Activated CD8-positive, alpha-beta T cell treated with anti-CD3 and anti-CD28 coated beads for 36 hours (primary cell): ENCODE measurements around the gene DYNLT5. TPM values are rescaled to one million over a fixed set of nuclear protein-coding genes. Genes with fewer than 3 reads are reported as not detected.

Source experiments
- ATAC-seq: fragments of 200-7000 bp; cut with Tn5 transposase; one replicate; pipeline ENCODE4 v1.10.0; 2021; ENCODE audit warnings: mild to moderate bottlenecking, moderate library complexity
- CTCF ChIA-PET: fragments of 350-600 bp; sonication (Branson Sonifier 250); formaldehyde crosslinking; loops from one replicate; lab custom pipeline; 2021; ENCODE audit warnings: antibody characterized with exemption; lab: Charles Lee
- POLR2A ChIA-PET: fragments of 350-600 bp; sonication (Branson Sonifier 250); formaldehyde crosslinking; loops from one replicate; lab custom pipeline; 2021; ENCODE audit warnings: antibody characterized with exemption; lab: Charles Lee
- DNase-seq: peaks from one replicate; pipeline ENCODE4 v3.0.0-alpha.2; 2020
- H3K27ac Mint-ChIP-seq: one replicate; pipeline ENCODE4 v1.8.0; 2021; ENCODE audit warnings: mild to moderate bottlenecking, mixed read lengths
- H3K27me3 Mint-ChIP-seq: one replicate; pipeline ENCODE4 v1.8.0; 2021; ENCODE audit warnings: mixed read lengths
- H3K36me3 Mint-ChIP-seq: one replicate; pipeline ENCODE4 v1.8.0; 2021; ENCODE audit warnings: low read depth, mixed read lengths
- H3K4me1 Mint-ChIP-seq: one replicate; pipeline ENCODE4 v1.8.0; 2021; ENCODE audit warnings: low read depth, mixed read lengths
- H3K4me3 Mint-ChIP-seq: one replicate; pipeline ENCODE4 v1.8.0; 2021; ENCODE audit warnings: mild to moderate bottlenecking, moderate library complexity, mixed read lengths
- H3K9me3 Mint-ChIP-seq: one replicate; pipeline ENCODE4 v1.8.0; 2021; ENCODE audit warnings: mixed read lengths
- intact Hi-C: fragments of 100-400 bp; cut with micrococcal nuclease; formaldehyde crosslinking; loops from one replicate; pipeline ENCODE4 v1.10.0; 2022
- total RNA-seq, 2 experiments: library from RNA; stranded (reverse); gene quantifications; one replicate each; pipeline ENCODE4 v1.2.3, GENCODE V29; 2021
- TF ChIP-seq, protein P1 (sequence below): fragments of 200-600 bp; IDR thresholded peaks from one replicate; pipeline ENCODE4 v1.8.0; 2022; ENCODE audit warnings: antibody characterized with exemption, mild to moderate bottlenecking

Gene DYNLT5
- total RNA-seq, 2 experiments from 2014 or later = not detected

DNA sequence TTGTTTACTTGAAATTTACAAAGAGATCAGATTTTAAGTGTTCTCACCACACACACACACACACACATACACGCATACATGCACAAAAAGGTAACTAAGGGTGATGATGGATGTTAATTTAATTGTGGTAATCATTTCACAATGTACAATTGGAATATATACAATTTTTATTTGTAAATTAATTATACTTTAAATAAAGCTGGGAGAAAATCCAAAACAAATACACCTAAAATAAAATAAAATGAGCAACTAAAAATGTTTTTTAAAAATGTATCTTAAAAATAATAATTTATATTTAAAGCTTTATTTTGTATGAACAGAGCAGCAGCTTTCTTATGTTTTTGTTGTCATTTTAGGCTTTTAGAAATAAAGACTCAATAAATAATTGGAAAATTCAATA lies 57.0 kb downstream of the DYNLT5 start:
- no peak overlapping the region for H3K27ac Mint-ChIP-seq
- ATAC-seq = no peak
- POLR2A ChIA-PET = no interaction called here
- no peak for DNase-seq
- H3K4me3 Mint-ChIP-seq = no peak overlapping the region
- no peaks in the 10 kb centered on the region for H3K36me3 Mint-ChIP-seq
- TF ChIP-seq, protein P1, sequence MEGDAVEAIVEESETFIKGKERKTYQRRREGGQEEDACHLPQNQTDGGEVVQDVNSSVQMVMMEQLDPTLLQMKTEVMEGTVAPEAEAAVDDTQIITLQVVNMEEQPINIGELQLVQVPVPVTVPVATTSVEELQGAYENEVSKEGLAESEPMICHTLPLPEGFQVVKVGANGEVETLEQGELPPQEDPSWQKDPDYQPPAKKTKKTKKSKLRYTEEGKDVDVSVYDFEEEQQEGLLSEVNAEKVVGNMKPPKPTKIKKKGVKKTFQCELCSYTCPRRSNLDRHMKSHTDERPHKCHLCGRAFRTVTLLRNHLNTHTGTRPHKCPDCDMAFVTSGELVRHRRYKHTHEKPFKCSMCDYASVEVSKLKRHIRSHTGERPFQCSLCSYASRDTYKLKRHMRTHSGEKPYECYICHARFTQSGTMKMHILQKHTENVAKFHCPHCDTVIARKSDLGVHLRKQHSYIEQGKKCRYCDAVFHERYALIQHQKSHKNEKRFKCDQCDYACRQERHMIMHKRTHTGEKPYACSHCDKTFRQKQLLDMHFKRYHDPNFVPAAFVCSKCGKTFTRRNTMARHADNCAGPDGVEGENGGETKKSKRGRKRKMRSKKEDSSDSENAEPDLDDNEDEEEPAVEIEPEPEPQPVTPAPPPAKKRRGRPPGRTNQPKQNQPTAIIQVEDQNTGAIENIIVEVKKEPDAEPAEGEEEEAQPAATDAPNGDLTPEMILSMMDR = no peak
- no peaks in the 10 kb centered on the region for H3K4me1 Mint-ChIP-seq
- CTCF ChIA-PET = no interaction called here
- intact Hi-C loops = no loop called here
- no peaks in the 10 kb centered on the region for H3K27me3 Mint-ChIP-seq
- H3K9me3 Mint-ChIP-seq = no peaks in the 10 kb centered on the region

GRCh38 chr1:66809736-66810326 lies 57.6 kb downstream of the DYNLT5 start:
- Mint-ChIP-seq H3K4me3 (no peak overlapping the region), H3K36me3 (no peaks in the 10 kb centered on the region), H3K4me1 (no peaks in the 10 kb centered on the region), H3K9me3 (no peaks in the 10 kb centered on the region), H3K27me3 (no peaks in the 10 kb centered on the region), H3K27ac (no peak overlapping the region)
- ATAC-seq = no peak
- CTCF ChIA-PET = no interaction called here
- intact Hi-C loops = no loop called here
- POLR2A ChIA-PET = no interaction called here
- DNase-seq = no peak
- TF ChIP-seq, protein P1 = no peak

DNA sequence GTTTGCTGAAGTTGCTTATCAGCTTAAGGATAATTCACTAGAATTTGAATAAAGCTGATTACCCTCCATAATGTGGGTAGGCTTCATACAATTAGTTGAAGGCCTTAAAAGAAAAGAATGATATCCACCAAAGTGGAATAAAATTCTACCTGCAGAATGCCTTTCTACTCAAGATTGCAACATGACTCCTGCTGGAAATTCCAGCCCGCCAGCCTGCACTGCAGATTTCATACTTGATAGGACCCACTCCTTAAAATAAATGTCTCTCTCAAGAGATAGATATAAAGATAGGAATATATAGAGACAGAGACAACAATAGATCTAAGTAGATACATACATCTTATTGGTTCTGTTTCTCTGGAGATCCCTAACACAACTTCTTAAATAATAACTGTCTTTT lies 72.5 kb downstream of the DYNLT5 start:
- TF ChIP-seq, protein P1 = no peak
- Mint-ChIP-seq H3K4me1 (no peaks in the 10 kb centered on the region), H3K27ac (no peak overlapping the region), H3K9me3 (no peaks in the 10 kb centered on the region), H3K27me3 (no peaks in the 10 kb centered on the region), H3K36me3 (no peaks in the 10 kb centered on the region), H3K4me3 (no peak overlapping the region)
- ChIA-PET POLR2A (no interaction called here), CTCF (no interaction called here)
- DNase-seq (no peak), ATAC-seq (no peak)
- intact Hi-C loops = no loop called here

Other genes starting within 250 kb of the DYNLT5 start
- not detected for gene SGIP1, start 218.3 kb upstream of the DYNLT5 start, total RNA-seq
- gene INSL5, start 48.8 kb downstream of the DYNLT5 start, total RNA-seq = not detected
- 1 to 10 TPM; 1.0 to 1.7 TPM for gene DNAI4, start 172.4 kb downstream of the DYNLT5 start, total RNA-seq
- gene MIER1, start 172.5 kb downstream of the DYNLT5 start, total RNA-seq = 10 to 100 TPM; 39.8 to 41.8 TPM